H1 (cell line): ENCODE measurements around the gene SLC8B1. TPM values are rescaled to one million over a fixed set of nuclear protein-coding genes. Genes with fewer than 3 reads are reported as not detected.

ENCODE experiments used
- CTCF ChIA-PET: fragments of 300-600 bp; sonication (Branson Sonifier 250); formaldehyde crosslinking; loops from one replicate; lab custom pipeline; 2021; ENCODE audit not compliant: partially characterized antibody; lab: Charles Lee
- POLR2A ChIA-PET: fragments of 300-600 bp; sonication (Branson Sonifier 250); formaldehyde crosslinking; loops from one replicate; lab custom pipeline; 2021; ENCODE audit warnings: inconsistent platforms; ENCODE audit not compliant: partially characterized antibody; lab: Charles Lee
- DNase-seq, 2 experiments: peaks; one replicate each; pipeline versions ENCODE4 v3.0.0 to v3.0.0-alpha.2; 2010 to 2022; ENCODE audit warnings: low spot score in 2 of 2, low read depth in 1 of 2, mixed read lengths in 1 of 2
- FAIRE-seq: peaks from 2 replicates; lab custom pipeline; 2011; peaks lifted over from hg19 to GRCh38; lab: Jason Lieb, UNC
- H2AFZ ChIP-seq: 2 replicates; pipeline ENCODE4 v1.8.1; 2012; ENCODE audit warnings: low read length, inconsistent platforms
- H2AK5ac ChIP-seq: 2 replicates; pipeline ENCODE4 v1.6.1; 2013; ENCODE audit warnings: low read depth, low read length
- H2BK120ac ChIP-seq: replicated peaks from 2 replicates; pipeline ENCODE3; 2013; ENCODE audit warnings: low read depth, low read length, inconsistent platforms
- H2BK12ac ChIP-seq: 2 replicates; pipeline ENCODE4 v1.6.1; 2013; ENCODE audit warnings: low read depth, low read length
- H2BK15ac ChIP-seq: 2 replicates; pipeline ENCODE4 v1.6.1; 2013; ENCODE audit warnings: low read length
- H2BK20ac ChIP-seq: 2 replicates; pipeline ENCODE4 v1.6.1; 2013; ENCODE audit warnings: low read length
- H2BK5ac ChIP-seq: 2 replicates; pipeline ENCODE4 v1.6.1; 2013; ENCODE audit warnings: low read depth, low read length
- H3K14ac ChIP-seq: 2 replicates; pipeline ENCODE4 v1.6.1; 2013; ENCODE audit warnings: inconsistent platforms; ENCODE audit not compliant: insufficient read length
- H3K18ac ChIP-seq: 2 replicates; pipeline ENCODE4 v1.6.1; 2013; ENCODE audit warnings: low read length; ENCODE audit errors: extremely low read depth
- H3K23ac ChIP-seq: 2 replicates; pipeline ENCODE4 v1.6.1; 2013; ENCODE audit warnings: inconsistent platforms; ENCODE audit not compliant: insufficient read length
- H3K23me2 ChIP-seq: 2 replicates; pipeline ENCODE4 v1.6.1; 2013; ENCODE audit warnings: low read depth, low read length
- H3K27ac ChIP-seq: 2 replicates; pipeline ENCODE4 v1.6.1; 2011; ENCODE audit warnings: low read depth, low read length, inconsistent platforms
- H3K27me3 ChIP-seq, 4 experiments: replicated peaks in 1 of 4; 1 replicate in 1 of 4; 2 replicates in 3 of 4; pipeline versions ENCODE4 v1.6.1 to v1.8.1; 2011 to 2013; ENCODE audit warnings: low read length in 3 of 4, mild to moderate bottlenecking in 3 of 4, inconsistent platforms in 2 of 4, mixed read lengths in 2 of 4, moderate library complexity in 1 of 4; ENCODE audit not compliant: control insufficient read depth in 3 of 4, insufficient read depth in 3 of 4; ENCODE audit errors: extremely low read depth in 1 of 4
- H3K36me3 ChIP-seq, 4 experiments: 2 replicates each; pipeline versions ENCODE4 v1.6.1 to v1.8.1; 2011 to 2013; ENCODE audit warnings: mild to moderate bottlenecking in 4 of 4, low read length in 3 of 4, moderate library complexity in 2 of 4, control low read depth in 1 of 4, inconsistent platforms in 1 of 4; ENCODE audit not compliant: insufficient read depth in 4 of 4, control insufficient read depth in 2 of 4
- H3K4ac ChIP-seq: replicated peaks from 2 replicates; pipeline ENCODE3; 2013; ENCODE audit warnings: low read length, low read depth, mixed read lengths, inconsistent platforms; ENCODE audit not compliant: insufficient read length
- H3K4me1 ChIP-seq, 4 experiments: replicated peaks in 1 of 4; 1 replicate in 1 of 4; 2 replicates in 3 of 4; pipeline versions ENCODE4 v1.6.1 to v1.8.1; 2011 to 2013; ENCODE audit warnings: low read length in 3 of 4, inconsistent platforms in 2 of 4, mixed read lengths in 1 of 4; ENCODE audit not compliant: insufficient read depth in 4 of 4, control insufficient read depth in 3 of 4
- H3K4me2 ChIP-seq, 2 experiments: 2 replicates each; pipeline versions ENCODE4 v1.6.1 to v1.8.1; 2011 to 2013; ENCODE audit warnings: low read depth in 2 of 2, low read length in 2 of 2, control low read depth in 1 of 2, inconsistent platforms in 1 of 2, mild to moderate bottlenecking in 1 of 2; ENCODE audit not compliant: insufficient read depth in 1 of 2
- H3K4me3 ChIP-seq, 4 experiments: fragments of 200-600, 300-600 bp in 1 of 4; sonication (generic), shearing (Covaris generic), sonication (Bioruptor Twin) in 1 of 4; 2 replicates each; pipeline versions ENCODE4 v1.5.1 to v1.8.1; 2011 to 2016; ENCODE audit warnings: low read length in 4 of 4, low read depth in 3 of 4, control low read depth in 2 of 4, inconsistent platforms in 2 of 4, mild to moderate bottlenecking in 2 of 4, mixed read lengths in 1 of 4, moderate library complexity in 1 of 4; ENCODE audit not compliant: insufficient read depth in 2 of 4; ENCODE audit errors: extremely low read depth in 1 of 4
- H3K56ac ChIP-seq: replicated peaks from 2 replicates; pipeline ENCODE3; 2013; ENCODE audit warnings: low read depth, mild to moderate bottlenecking, mixed read lengths, low read length, inconsistent platforms; ENCODE audit not compliant: insufficient read length
- H3K79me1 ChIP-seq: 2 replicates; pipeline ENCODE4 v1.6.1; 2013; ENCODE audit warnings: low read depth, low read length, control low read depth
- H3K79me2 ChIP-seq, 2 experiments: 2 replicates each; pipeline versions ENCODE4 v1.6.1 to v1.8.1; 2012 to 2013; ENCODE audit warnings: low read length in 2 of 2, mild to moderate bottlenecking in 2 of 2, inconsistent platforms in 1 of 2; ENCODE audit not compliant: insufficient read depth in 2 of 2, control insufficient read depth in 1 of 2
- H3K9ac ChIP-seq, 4 experiments: replicated peaks in 1 of 4; 1 replicate in 1 of 4; 2 replicates in 3 of 4; pipeline versions ENCODE4 v1.6.1 to v1.8.1; 2011 to 2013; ENCODE audit warnings: low read depth in 3 of 4, low read length in 3 of 4, control low read depth in 2 of 4, mild to moderate bottlenecking in 2 of 4, moderate library complexity in 2 of 4, inconsistent platforms in 1 of 4; ENCODE audit errors: extremely low read depth in 1 of 4
- H3K9me3 ChIP-seq, 2 experiments: 2 replicates each; pipeline versions ENCODE4 v1.6.1 to v1.8.1; 2012 to 2013; ENCODE audit warnings: mild to moderate bottlenecking in 2 of 2, moderate library complexity in 2 of 2, control low read depth in 1 of 2, inconsistent platforms in 1 of 2, low read depth in 1 of 2, low read length in 1 of 2, mixed read lengths in 1 of 2; ENCODE audit not compliant: insufficient read depth in 2 of 2
- H4K20me1 ChIP-seq, 2 experiments: replicated peaks in 1 of 2; 2 replicates each; pipeline versions ENCODE3 to v1.8.1; 2011 to 2013; ENCODE audit warnings: inconsistent platforms in 2 of 2, low read length in 2 of 2, mild to moderate bottlenecking in 1 of 2; ENCODE audit not compliant: insufficient read depth in 2 of 2, control insufficient read depth in 1 of 2
- H4K5ac ChIP-seq: 2 replicates; pipeline ENCODE4 v1.6.1; 2013; ENCODE audit warnings: low read length, low read depth, mixed read lengths, inconsistent platforms; ENCODE audit not compliant: insufficient read length
- H4K8ac ChIP-seq: 2 replicates; pipeline ENCODE4 v1.8.0; 2013; ENCODE audit warnings: mild to moderate bottlenecking, moderate library complexity, low read length, inconsistent platforms; ENCODE audit not compliant: insufficient read depth; ENCODE audit errors: extremely low read depth
- H4K91ac ChIP-seq: replicated peaks from 2 replicates; pipeline ENCODE3; 2013; ENCODE audit warnings: low read length, mixed read lengths, inconsistent platforms; ENCODE audit not compliant: insufficient read length
- ATF3 ChIP-seq: IDR thresholded peaks from 2 replicates; pipeline ENCODE4 v1.6.1; 2011; ENCODE audit warnings: low read depth, mild to moderate bottlenecking, low read length; ENCODE audit not compliant: insufficient read depth
- KDM4A ChIP-seq: IDR thresholded peaks from one replicate; pipeline ENCODE4 v1.7.1; 2012; ENCODE audit warnings: low read depth, mild to moderate bottlenecking, moderate library complexity, low read length, inconsistent platforms; ENCODE audit not compliant: severe bottlenecking
- RFX5 ChIP-seq: IDR thresholded peaks from 2 replicates; pipeline ENCODE4 v1.6.1; 2011; ENCODE audit warnings: low read depth, low read length, improper control_type of control experiment, borderline replicate concordance
- RXRA ChIP-seq: IDR thresholded peaks from 2 replicates; pipeline ENCODE4 v1.6.1; 2011; ENCODE audit warnings: low read depth, mild to moderate bottlenecking, low read length, moderate library complexity; ENCODE audit not compliant: insufficient read depth
- SIN3A ChIP-seq, 2 experiments: IDR thresholded peaks in 1 of 2; conservative IDR thresholded peaks in 1 of 2; 2 replicates each; pipeline ENCODE4 v1.6.1; 2011 to 2012; ENCODE audit warnings: low read length in 2 of 2, improper control_type of control experiment in 1 of 2, low read depth in 1 of 2, mild to moderate bottlenecking in 1 of 2
- SUZ12 ChIP-seq: fragments of 200-600 bp; sonication (generic); IDR thresholded peaks from 2 replicates; pipeline ENCODE4 v1.6.1; 2012; ENCODE audit warnings: mild to moderate bottlenecking, inconsistent platforms, low read length, moderate library complexity, mixed read lengths
- YY1 ChIP-seq: IDR thresholded peaks from 2 replicates; pipeline ENCODE4 v1.6.1; 2011; ENCODE audit warnings: low read depth, mild to moderate bottlenecking, low read length
- WGBS, 2 experiments: shearing (Covaris generic) in 1 of 2; methylation state at CpG; one replicate each; pipeline versions ENCODE4 v1.1.6 to v1.1.7; 2013 to 2015; ENCODE audit warnings: low lambda C conversion rate in 2 of 2, mixed read lengths in 2 of 2, inconsistent platforms in 1 of 2, low coverage in 1 of 2, missing lambda C conversion rate in 1 of 2; ENCODE audit not compliant: insufficient replicate concordance in 2 of 2, insufficient coverage in 1 of 2, insufficient read length in 1 of 2; ENCODE audit errors: extremely low coverage in 1 of 2, missing lambda C conversion rate in 1 of 2; 5-methylcytosine and 5-hydroxymethylcytosine counted together
- polyA plus RNA-seq, 7 experiments: library from polyadenylated mRNA; depleted of rRNA in 3 of 7; stranded (reverse) in 5 of 7; unstranded in 2 of 7; fragments of >200 nt in 5 of 7; fragments of 200-250 nt in 2 of 7; gene quantifications; 1 replicate in 5 of 7; 2 replicates in 1 of 7; 4 replicates in 1 of 7; pipeline versions ENCODE4 v1.2.1 to v1.2.3, GENCODE V29; 2011 to 2013; ENCODE audit warnings: missing spikeins in 2 of 7, mixed read lengths in 2 of 7
- total RNA-seq: library from RNA; stranded (reverse); fragmentation: NEBNext Ultra II Directional; extraction: Animal tissue kit (Norgen Biotek cat#: 25700); gene quantifications from 2 replicates; pipeline ENCODE4 v1.2.1, GENCODE V29; 2021

SLC8B1 gene
- total and polyA plus RNA-seq, 2 of the 8 experiments (the other 6 are each of a cell fraction or from before 2014, with no cell fraction given), result 11.2 to 19.1 TPM

- WGBS, 2 experiments, result 91% methylated on average over 13 of the region's 13 CpGs; no CpG with 5 or more reads in 1 of the 2 experiments
- Histone ChIP-seq H2AFZ (no peak overlapping the region), H4K20me1 (no peaks in the 10 kb centered on the region), H3K56ac (no peak overlapping the region), H2BK12ac (no peak overlapping the region), H3K79me2 (no peaks in the 10 kb centered on the region), H3K14ac (no peak overlapping the region), H4K5ac (no peak overlapping the region), H2BK15ac (no peak overlapping the region), H3K23me2 (no peaks in the 10 kb centered on the region), H3K4me1 (no peaks in the 10 kb centered on the region), H3K23ac (no peak overlapping the region), H3K36me3 (no peaks in the 10 kb centered on the region; a peak in 1 of 8 replicates), H2BK20ac (no peak overlapping the region), H2BK120ac (no peak overlapping the region), H3K79me1 (no peaks in the 10 kb centered on the region), H2BK5ac (no peak overlapping the region), H3K27ac (no peak overlapping the region), H2AK5ac (no peak overlapping the region), H4K91ac (no peak overlapping the region), H3K27me3 (no peaks in the 10 kb centered on the region), H3K4me2 (no peak overlapping the region), H3K4me3 (no peak overlapping the region), H3K9me3 (no peaks in the 10 kb centered on the region), H4K8ac (no peak overlapping the region), H3K9ac (no peak overlapping the region), H3K18ac (no peak overlapping the region), H3K4ac (no peak overlapping the region)
- POLR2A ChIA-PET, result interaction anchor here (1.0 to 2.0 kb wide), 2 partner anchors 10 to 13 kb away, joined by 3 to 6 read pairs; no protein-coding TSS in a partner anchor
- FAIRE-seq (no peak), DNase-seq (no peak)
- no peak for TF ChIP-seq SUZ12
- no peak for TF ChIP-seq KDM4A
- TF ChIP-seq ATF3, result no peak
- TF ChIP-seq RFX5, result no peak
- TF ChIP-seq RXRA, result no peak
- no peak for TF ChIP-seq YY1
- TF ChIP-seq SIN3A (conservative IDR thresholded peaks at IDR 0.05 in 1 of 2, IDR thresholded peaks at IDR 0.05 in 1 of 2; ENCODE audit: low read depth in 1 of 2, low read length in 2 of 2), result no peak
- CTCF ChIA-PET, result interaction anchor here (1.3 to 2.3 kb wide), 3 partner anchors 10 to 36 kb away, joined by 3 to 8 read pairs (median 3); no protein-coding TSS in a partner anchor
Measured at GRCh38 chr12:113284751-113285150, 50.2 kb downstream of the SLC8B1 start.
